SK-N-MC (cell line): ENCODE measurements around the gene TMEFF2.

ENCODE experiments used
- EZH2 ChIP-seq: fragments of 200-600 bp; sonication (generic); IDR thresholded peaks from one replicate; pipeline ENCODE4 v1.6.1; 2017; ENCODE audit warnings: antibody characterized with exemption
- POLR2AphosphoS5 ChIP-seq: IDR thresholded peaks from 2 replicates; pipeline ENCODE4 v1.6.1; 2012; ENCODE audit warnings: mild to moderate bottlenecking, low read depth, low read length, borderline replicate concordance

DNA sequence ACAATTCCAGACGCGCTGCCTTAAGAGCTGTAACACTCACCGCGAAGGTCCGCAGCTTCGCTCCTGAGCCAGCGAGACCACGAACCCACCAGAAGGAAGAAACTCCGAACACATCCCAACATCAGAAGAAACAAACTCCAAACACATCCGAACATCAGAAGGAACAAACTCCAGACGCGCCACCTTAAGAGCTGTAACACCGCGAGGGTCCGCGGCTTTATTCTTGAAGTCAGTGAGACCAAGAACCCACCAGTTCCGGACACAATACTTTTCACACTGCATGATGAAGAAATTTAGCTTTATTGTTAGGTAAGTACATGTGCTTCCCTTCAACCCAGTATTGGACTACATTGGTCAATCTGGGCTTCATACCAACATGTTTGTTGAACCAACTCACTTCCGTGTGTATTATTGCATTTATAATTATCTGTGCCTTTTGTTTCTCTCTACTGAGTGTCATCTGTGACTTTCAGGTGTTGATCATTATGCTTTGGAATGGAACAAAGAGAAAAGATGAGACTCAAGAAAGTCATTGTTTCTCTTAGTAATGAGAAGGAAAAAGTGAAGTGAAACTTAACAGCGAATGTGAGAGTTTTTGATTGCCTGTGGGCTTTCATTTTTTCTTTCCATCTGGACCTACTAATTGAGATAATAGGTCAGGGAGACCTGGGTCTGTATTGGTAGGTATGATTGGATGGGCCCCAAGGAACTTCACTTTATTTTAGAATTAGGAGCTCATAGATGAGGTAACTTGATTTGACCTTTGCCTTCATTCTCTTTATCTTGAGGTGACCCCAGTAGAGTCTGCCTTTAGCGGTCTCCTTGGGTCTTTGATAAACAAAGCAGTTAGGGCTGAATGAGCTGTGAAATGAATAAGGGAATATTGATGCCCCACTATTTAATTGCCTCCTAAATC, 271.7 kb downstream of the TMEFF2 start:
- no peak for TF ChIP-seq POLR2AphosphoS5
- TF ChIP-seq EZH2, result no peak
